ENCODE measurements around the gene HMBS. TPM values are rescaled to one million over a fixed set of nuclear protein-coding genes. Genes with fewer than 3 reads are reported as not detected.

The HMBS gene
- polyA plus RNA-seq, 1 donor (not counting 4 experiments of a cell fraction or from before 2014, with no cell fraction given), result 48.7 TPM

- peaks cover 10% of the 10 kb centered on the region for H3K4me1 ChIP-seq (ENCODE audit: control insufficient read depth, extremely low read depth, insufficient read depth, low read length)
- H3K36me3 ChIP-seq (ENCODE audit: control insufficient read depth in 2 of 2, extremely low read depth in 1 of 2, insufficient read depth in 2 of 2, low read length in 2 of 2), result peaks cover 16 to 32% of the 10 kb centered on the region in 2 experiments
- DNase-seq (ENCODE audit: low read depth, low spot score), result no peak
- H3K27ac ChIP-seq (ENCODE audit: control insufficient read depth, insufficient read depth, low read length), result no peak overlapping the region
- H3K79me2 ChIP-seq (ENCODE audit: control insufficient read depth, insufficient read depth, low read length), result peaks cover 13% of the 10 kb centered on the region
- H2AFZ ChIP-seq (ENCODE audit: control insufficient read depth, low read length), result no peak overlapping the region
- no peak overlapping the region for H3K4me3 ChIP-seq (ENCODE audit: control insufficient read depth in 2 of 3, extremely low read depth in 1 of 3, insufficient read depth in 2 of 3, low read depth in 1 of 3, low read length in 3 of 3)
- H3K27me3 ChIP-seq (ENCODE audit: control insufficient read depth, extremely low read depth, insufficient read depth, low read length), result no peaks in the 10 kb centered on the region
- H3K4me2 ChIP-seq (ENCODE audit: control insufficient read depth, extremely low read depth, insufficient read depth, low read depth, low read length), result no peak overlapping the region
- H4K20me1 ChIP-seq (ENCODE audit: control insufficient read depth, extremely low read depth, insufficient read depth, low read length), result no peaks in the 10 kb centered on the region
- H3K9ac ChIP-seq (ENCODE audit: control insufficient read depth, extremely low read depth, insufficient read depth, low read length), result no peak overlapping the region
- dilution Hi-C loops (cut with MboI; ENCODE audit: extremely low pct_ligation_motif_present, low sequenced_read_pairs), result no loop called here
- H3K9me1 ChIP-seq (ENCODE audit: control insufficient read depth, extremely low read depth, insufficient read depth, low read length), result no peaks in the 10 kb centered on the region
- FAIRE-seq, result no peak
- no peaks in the 10 kb centered on the region for H3K9me3 ChIP-seq (ENCODE audit: control insufficient read depth, low read depth, low read length)
- TF ChIP-seq CTCF (optimal IDR thresholded peaks at IDR 0.05 in 1 of 3, IDR thresholded peaks at IDR 0.05 in 1 of 3, conservative IDR thresholded peaks at IDR 0.05 in 1 of 3; ENCODE audit: extremely low read depth in 1 of 3, insufficient read depth in 2 of 3, low read length in 3 of 3) (no peak), EZH2 (IDR thresholded peaks at IDR 0.05; ENCODE audit: low read length) (no peak)
Observed at GRCh38 chr11:119081682-119082260, 2.9 kb upstream of the HMBS start.

- Histone ChIP-seq H3K4me3 (ENCODE audit: control insufficient read depth in 2 of 3, extremely low read depth in 1 of 3, insufficient read depth in 2 of 3, low read depth in 1 of 3, low read length in 3 of 3) (peak overlapping the region; percentile 50 to 88 (median 63)), H3K36me3 (ENCODE audit: control insufficient read depth in 2 of 2, extremely low read depth in 1 of 2, insufficient read depth in 2 of 2, low read length in 2 of 2) (peaks cover 16 to 28% of the 10 kb centered on the region in 2 experiments), H3K79me2 (ENCODE audit: control insufficient read depth, insufficient read depth, low read length) (peaks cover 17% of the 10 kb centered on the region), H3K4me2 (ENCODE audit: control insufficient read depth, extremely low read depth, insufficient read depth, low read depth, low read length) (peak overlapping the region; percentile 97), H2AFZ (ENCODE audit: control insufficient read depth, low read length) (peak overlapping the region; percentile 1), H3K27ac (ENCODE audit: control insufficient read depth, insufficient read depth, low read length) (peak overlapping the region; percentile 91), H3K4me1 (ENCODE audit: control insufficient read depth, extremely low read depth, insufficient read depth, low read length) (peaks cover 23% of the 10 kb centered on the region), H3K27me3 (ENCODE audit: control insufficient read depth, extremely low read depth, insufficient read depth, low read length) (no peaks in the 10 kb centered on the region), H4K20me1 (ENCODE audit: control insufficient read depth, extremely low read depth, insufficient read depth, low read length) (no peaks in the 10 kb centered on the region), H3K9ac (ENCODE audit: control insufficient read depth, extremely low read depth, insufficient read depth, low read length) (peak overlapping the region; percentile 89), H3K9me1 (ENCODE audit: control insufficient read depth, extremely low read depth, insufficient read depth, low read length) (no peaks in the 10 kb centered on the region), H3K9me3 (ENCODE audit: control insufficient read depth, low read depth, low read length) (no peaks in the 10 kb centered on the region)
- dilution Hi-C loops (cut with MboI; ENCODE audit: extremely low pct_ligation_motif_present, low sequenced_read_pairs), result no loop called here
- no peak for FAIRE-seq
- no peak for TF ChIP-seq EZH2 (IDR thresholded peaks at IDR 0.05; ENCODE audit: low read length)
- no peak for TF ChIP-seq CTCF (optimal IDR thresholded peaks at IDR 0.05 in 1 of 3, IDR thresholded peaks at IDR 0.05 in 1 of 3, conservative IDR thresholded peaks at IDR 0.05 in 1 of 3; ENCODE audit: extremely low read depth in 1 of 3, insufficient read depth in 2 of 3, low read length in 3 of 3)
- no peak for DNase-seq (ENCODE audit: low read depth, low spot score)
Observed at GRCh38 chr11:119085437-119085847, 761 bp downstream of the HMBS start.

Data from keratinocyte (primary cell).